ENCODE data around the gene SYTL3. TPM values are rescaled to one million over a fixed set of nuclear protein-coding genes. Genes with fewer than 3 reads are reported as not detected.
A peak's percentile ranks its signal among the peaks of the same experiment; 100 is the strongest.

Gene SYTL3
- total and polyA plus RNA-seq, 5 experiments from 2014 or later, result 11.1 to 16.1 (median 15.7) TPM

DNA sequence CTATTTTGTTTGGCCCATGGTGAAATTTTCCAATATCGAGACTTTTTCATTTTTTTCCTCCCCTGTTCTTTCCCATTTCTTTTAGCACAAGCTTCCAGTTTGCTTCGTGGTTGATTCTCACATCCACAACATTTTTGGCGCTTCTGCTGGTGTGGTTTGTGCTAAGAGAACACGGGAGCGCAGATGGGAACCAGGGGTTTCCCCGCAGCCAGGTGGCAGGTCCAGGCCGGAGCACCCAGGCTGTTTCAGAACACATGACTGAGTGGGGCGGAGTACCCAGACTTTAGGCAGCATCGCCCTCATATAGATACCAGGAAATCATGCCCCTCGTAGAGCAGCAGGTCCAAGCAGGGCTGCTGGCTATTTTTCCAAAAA lies 58.0 kb downstream of the SYTL3 start:
- peaks cover 6 to 31% (median 18%) of the 10 kb centered on the region in 3 donors for H3K36me3 Mint-ChIP-seq
- H3K27me3 Mint-ChIP-seq, result no peaks in the 10 kb centered on the region
- no peak for ATAC-seq
- H3K4me1 Mint-ChIP-seq, result peaks cover 5 to 15% (median 9%) of the 10 kb centered on the region in 4 donors
- peak overlapping the region in 1 of 10 donors; percentile 36 for H3K27ac Mint-ChIP-seq
- POLR2A ChIA-PET, result interaction anchor here (0.5 to 0.7 kb wide), 2 partner anchors 25 to 96 kb away, joined by 3 to 6 read pairs; no protein-coding TSS in a partner anchor
- H3K4me3 Mint-ChIP-seq, result no peak overlapping the region
- DNase-seq, result no peak
- H3K9me3 Mint-ChIP-seq, result no peaks in the 10 kb centered on the region

DNA sequence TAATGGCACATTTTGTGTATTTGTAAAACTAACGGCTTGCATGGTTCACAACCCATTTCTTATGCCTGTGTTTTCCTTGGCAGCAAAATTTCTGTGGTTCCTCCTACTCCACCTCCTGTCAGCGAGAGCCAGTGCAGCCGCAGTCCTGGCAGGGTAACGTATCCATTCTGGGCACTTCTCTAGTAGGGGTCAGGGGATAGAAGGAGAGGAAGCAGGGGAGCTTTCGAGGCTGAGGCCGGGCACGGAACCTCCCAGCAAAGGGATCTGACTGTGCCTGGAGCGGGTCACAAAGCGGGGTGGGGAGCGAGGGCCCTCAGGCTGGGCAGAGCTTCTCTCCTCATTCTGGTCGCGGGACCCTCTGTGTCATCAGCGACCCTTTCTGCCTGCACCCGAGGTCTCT lies 58.4 kb downstream of the SYTL3 start:
- H3K4me3 Mint-ChIP-seq, result no peak overlapping the region
- no peak for DNase-seq
- POLR2A ChIA-PET, result interaction anchor here (0.5 to 0.6 kb wide), 2 partner anchors 26 to 31 kb away, joined by 3 to 6 read pairs; no protein-coding TSS in a partner anchor
- peaks cover 5 to 13% (median 10%) of the 10 kb centered on the region in 4 donors for H3K4me1 Mint-ChIP-seq
- no peaks in the 10 kb centered on the region for H3K27me3 Mint-ChIP-seq
- peak overlapping the region in 2 of 10 donors; percentile 38 to 70 for H3K27ac Mint-ChIP-seq
- no peaks in the 10 kb centered on the region for H3K9me3 Mint-ChIP-seq
- ATAC-seq, result no peak
- H3K36me3 Mint-ChIP-seq, result peaks cover 6 to 35% (median 22%) of the 10 kb centered on the region in 3 donors

GRCh38 chr6:158709809-158710208 lies 60.0 kb downstream of the SYTL3 start:
- peak overlapping the region in 1 of 10 donors; percentile 21 for H3K27ac Mint-ChIP-seq
- ATAC-seq (no peak), DNase-seq (no peak)
- POLR2A ChIA-PET, result no interaction called here
- H3K4me1 Mint-ChIP-seq, result peaks cover 0 to 14% (median 5%) of the 10 kb centered on the region in 4 donors
- no peaks in the 10 kb centered on the region for H3K9me3 Mint-ChIP-seq
- H3K36me3 Mint-ChIP-seq, result peaks cover 6 to 50% (median 30%) of the 10 kb centered on the region in 3 donors
- H3K4me3 Mint-ChIP-seq, result no peak overlapping the region
- H3K27me3 Mint-ChIP-seq, result no peaks in the 10 kb centered on the region

DNA sequence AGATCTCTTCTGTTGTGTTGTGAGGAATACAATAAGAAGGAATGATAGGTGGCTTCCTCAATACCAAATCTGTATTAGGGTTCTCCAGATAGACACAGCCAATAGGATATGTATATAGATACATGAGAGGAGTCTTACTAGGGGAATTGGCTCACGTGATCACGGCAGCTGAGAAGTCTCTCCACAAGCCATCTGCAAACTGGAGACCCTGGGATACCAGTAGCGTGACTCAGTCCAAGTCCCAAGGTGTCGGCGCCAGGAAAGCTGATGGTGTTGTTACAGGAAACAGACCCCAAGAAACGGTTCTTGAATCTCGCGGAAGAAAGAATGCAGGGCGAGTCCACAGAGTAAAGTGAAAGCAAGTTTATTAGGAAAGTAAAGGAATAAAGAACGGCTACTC lies 61.4 kb downstream of the SYTL3 start:
- Mint-ChIP-seq H3K27me3 (no peaks in the 10 kb centered on the region), H3K4me3 (no peak overlapping the region), H3K27ac (no peak overlapping the region), H3K9me3 (no peaks in the 10 kb centered on the region), H3K4me1 (peaks cover 8 to 25% (median 15%) of the 10 kb centered on the region in 4 donors), H3K36me3 (peaks cover 6 to 58% (median 30%) of the 10 kb centered on the region in 3 donors)
- ATAC-seq (no peak), DNase-seq (no peak)
- POLR2A ChIA-PET, result interaction anchor here (0.9 kb wide), 1 partner anchor 10 kb away, joined by 3 read pairs; no protein-coding TSS in a partner anchor

DNA sequence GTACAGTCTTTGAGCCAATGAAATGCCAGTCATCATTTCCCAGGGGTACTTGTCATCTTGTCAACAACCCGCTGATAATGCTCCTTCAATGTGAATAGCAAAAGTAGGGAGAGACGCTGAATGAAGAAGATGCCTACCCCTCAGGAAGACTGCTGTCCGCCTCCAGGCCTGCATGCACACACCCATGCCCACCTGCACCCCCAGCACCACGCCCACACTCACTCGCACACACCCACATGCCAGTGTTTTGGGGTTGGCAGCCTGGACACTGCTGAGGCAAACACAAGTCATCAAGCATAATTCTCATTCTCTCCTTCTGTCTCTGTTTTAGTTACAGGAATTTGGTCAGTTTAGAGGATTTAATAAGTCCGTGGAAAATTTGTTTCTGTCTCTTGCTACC lies 63.6 kb downstream of the SYTL3 start:
- Mint-ChIP-seq H3K4me1 (peaks cover 15 to 41% (median 32%) of the 10 kb centered on the region in 4 donors), H3K36me3 (peaks cover 6 to 52% (median 30%) of the 10 kb centered on the region in 3 donors), H3K9me3 (no peaks in the 10 kb centered on the region), H3K4me3 (no peak overlapping the region), H3K27me3 (no peaks in the 10 kb centered on the region), H3K27ac (peak overlapping the region in 2 of 10 donors; percentile 36 to 55)
- no peak for DNase-seq
- ATAC-seq, result no peak
- POLR2A ChIA-PET, result no interaction called here

DNA sequence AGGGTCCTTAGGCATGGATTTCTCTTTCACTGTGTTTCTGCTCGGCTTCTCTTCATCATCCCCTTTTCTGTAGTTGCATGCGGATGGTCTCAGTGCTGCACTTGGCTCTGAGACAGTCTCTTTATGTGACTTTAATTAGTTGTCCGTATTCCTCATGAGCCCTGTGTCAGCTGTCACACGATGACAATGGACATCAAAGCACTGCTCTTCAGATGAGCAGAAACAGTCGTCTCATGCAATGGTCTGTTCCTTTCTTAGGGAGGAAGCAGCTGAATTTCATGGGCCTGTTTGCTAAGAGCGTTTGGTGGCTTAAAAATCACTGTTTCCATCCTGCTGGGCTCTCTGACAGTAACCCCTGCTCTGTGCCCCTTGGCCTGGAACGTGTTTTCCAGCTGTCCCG lies 64.9 kb downstream of the SYTL3 start:
- no peaks in the 10 kb centered on the region for H3K27me3 Mint-ChIP-seq
- no peak overlapping the region for H3K4me3 Mint-ChIP-seq
- no peak for ATAC-seq
- H3K4me1 Mint-ChIP-seq, result peaks cover 15 to 52% (median 44%) of the 10 kb centered on the region in 4 donors
- POLR2A ChIA-PET, result no interaction called here
- H3K36me3 Mint-ChIP-seq, result peaks cover 6 to 46% (median 26%) of the 10 kb centered on the region in 3 donors
- DNase-seq, result no peak
- peak overlapping the region in 4 of 10 donors; percentile 11 to 82 (median 46) for H3K27ac Mint-ChIP-seq
- no peaks in the 10 kb centered on the region for H3K9me3 Mint-ChIP-seq

- ATAC-seq (peak in 1 of 2 donors; percentile 22), DNase-seq (peak in 1 of 10 donors; percentile 16)
- peaks cover 0 to 41% (median 23%) of the 10 kb centered on the region in 3 donors for H3K36me3 Mint-ChIP-seq
- no peaks in the 10 kb centered on the region for H3K27me3 Mint-ChIP-seq
- H3K4me3 Mint-ChIP-seq, result peak overlapping the region in 2 of 10 donors; percentile 2 to 52
- peaks cover 21 to 59% (median 51%) of the 10 kb centered on the region in 4 donors for H3K4me1 Mint-ChIP-seq
- H3K27ac Mint-ChIP-seq, result peak overlapping the region; percentile 11 to 91 (median 71)
- no peaks in the 10 kb centered on the region for H3K9me3 Mint-ChIP-seq
- POLR2A ChIA-PET, result interaction anchor here (0.5 to 1.7 kb wide), 4 partner anchors 38 to 125 kb away, joined by 3 to 6 read pairs (median 4); no protein-coding TSS in a partner anchor
These were observed 65.8 kb downstream of the SYTL3 start for GRCh38 chr6:158715330-158716311.

GRCh38 chr6:158717341-158718330 lies 67.8 kb downstream of the SYTL3 start:
- H3K4me1 Mint-ChIP-seq, result peaks cover 23 to 77% (median 59%) of the 10 kb centered on the region in 4 donors
- ATAC-seq (peak; percentile 46 to 55), DNase-seq (peak in 3 of 10 donors; percentile 28 to 41 (median 29))
- POLR2A ChIA-PET, result interaction anchor here (0.9 kb wide), 1 partner anchor 152 kb away, joined by 3 read pairs; no protein-coding TSS in a partner anchor
- peaks cover 0 to 35% (median 12%) of the 10 kb centered on the region in 3 donors for H3K36me3 Mint-ChIP-seq
- peak overlapping the region in 9 of 10 donors; percentile 27 to 76 (median 62) for H3K4me3 Mint-ChIP-seq
- no peaks in the 10 kb centered on the region for H3K27me3 Mint-ChIP-seq
- H3K9me3 Mint-ChIP-seq, result no peaks in the 10 kb centered on the region
- H3K27ac Mint-ChIP-seq, result peak overlapping the region; percentile 56 to 97 (median 89)

DNA sequence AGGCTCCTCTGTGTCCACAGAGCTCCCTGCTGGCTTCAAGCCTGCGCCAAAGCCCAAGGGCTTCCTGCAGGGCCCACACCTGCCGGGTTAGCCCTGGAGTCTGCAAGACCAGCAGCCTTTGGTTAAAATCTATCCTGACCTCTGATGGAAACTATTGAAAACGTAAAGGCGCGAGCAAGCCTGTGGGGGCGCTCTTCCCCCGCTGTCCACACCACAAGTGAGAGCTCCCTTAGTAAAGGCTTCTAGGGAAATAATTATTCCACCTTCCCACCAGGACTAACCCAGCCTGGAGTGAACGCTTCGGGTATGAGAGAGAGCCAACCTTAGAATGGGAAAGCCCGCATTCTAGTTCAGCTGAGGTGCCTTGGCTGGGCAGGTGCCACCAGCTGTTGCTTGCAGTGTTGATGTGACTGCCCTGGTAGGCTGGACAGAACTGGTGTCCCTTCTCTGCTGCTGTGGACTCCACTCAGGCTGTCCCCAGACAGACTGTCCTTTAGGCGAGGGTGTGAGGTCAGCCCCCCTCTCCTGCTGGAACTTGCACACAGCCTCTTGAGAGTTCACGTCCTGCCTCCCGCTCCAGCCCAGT lies 68.7 kb downstream of the SYTL3 start:
- Mint-ChIP-seq H3K4me1 (peaks cover 23 to 77% (median 56%) of the 10 kb centered on the region in 4 donors), H3K4me3 (peak overlapping the region in 3 of 10 donors; percentile 4 to 51 (median 15)), H3K9me3 (no peaks in the 10 kb centered on the region), H3K36me3 (peaks cover 0 to 29% (median 6%) of the 10 kb centered on the region in 3 donors), H3K27me3 (no peaks in the 10 kb centered on the region), H3K27ac (peak overlapping the region in 8 of 10 donors; percentile 6 to 97 (median 80))
- ATAC-seq (no peak), DNase-seq (no peak)
- POLR2A ChIA-PET, result interaction anchor here (0.9 kb wide), 1 partner anchor 151 kb away, joined by 3 read pairs; no protein-coding TSS in a partner anchor

DNA sequence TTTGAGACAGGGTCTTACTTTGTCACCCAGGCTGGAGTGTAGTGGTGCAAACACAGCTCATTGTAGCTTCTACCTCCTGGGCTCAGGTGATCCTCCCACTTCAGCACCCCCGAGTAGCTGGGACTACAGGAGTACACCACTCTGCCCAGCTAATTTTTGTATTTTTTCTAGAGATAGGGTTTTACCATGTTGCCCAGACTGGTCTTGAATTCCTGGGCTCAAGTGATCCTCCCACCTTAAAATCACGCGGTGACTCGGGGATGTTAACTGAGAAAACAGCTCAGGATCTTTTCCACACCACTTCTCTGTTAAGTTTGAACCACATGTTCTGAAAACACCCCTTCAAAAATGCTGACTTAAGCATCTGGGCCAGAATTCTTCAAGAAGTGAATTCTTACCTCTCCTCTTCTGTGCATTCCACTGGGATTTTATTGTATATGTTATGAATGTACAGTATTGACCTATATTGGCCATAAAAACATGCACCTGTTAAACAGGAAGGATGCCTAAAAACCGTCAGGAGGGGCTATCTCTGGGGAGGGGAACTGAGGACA lies 72.4 kb downstream of the SYTL3 start:
- Mint-ChIP-seq H3K27me3 (no peaks in the 10 kb centered on the region), H3K9me3 (no peaks in the 10 kb centered on the region), H3K4me1 (peaks cover 14 to 51% (median 37%) of the 10 kb centered on the region in 4 donors), H3K27ac (peak overlapping the region in 2 of 10 donors; percentile 34 to 43), H3K36me3 (peaks cover 12 to 32% (median 15%) of the 10 kb centered on the region in 3 donors), H3K4me3 (no peak overlapping the region)
- ATAC-seq, result no peak
- no peak for DNase-seq
- POLR2A ChIA-PET, result interaction anchor here (0.6 to 1.4 kb wide), 2 partner anchors 11 to 23 kb away, joined by 3 read pairs; no protein-coding TSS in a partner anchor

DNA sequence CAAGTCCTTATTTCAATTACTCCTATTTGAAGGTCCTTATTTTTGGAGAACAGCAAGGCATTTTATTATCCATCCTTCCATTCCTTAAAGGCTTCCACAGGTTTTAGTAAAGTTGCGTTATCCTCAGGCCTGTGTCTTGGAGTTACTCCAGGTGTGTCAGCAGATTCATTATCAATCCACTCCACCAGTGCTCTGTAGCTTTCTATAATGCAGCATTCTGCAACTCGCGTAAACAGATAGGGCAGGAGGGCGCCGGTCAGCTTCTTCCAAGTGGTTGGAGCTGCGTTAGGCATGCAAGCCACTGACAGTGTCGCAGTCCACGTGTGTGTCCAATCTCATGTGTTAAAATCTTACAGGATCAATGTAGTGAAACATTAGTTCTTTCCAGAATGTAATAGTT lies 75.8 kb downstream of the SYTL3 start:
- no peak overlapping the region for H3K27ac Mint-ChIP-seq
- peaks cover 2 to 18% (median 7%) of the 10 kb centered on the region in 4 donors for H3K4me1 Mint-ChIP-seq
- H3K4me3 Mint-ChIP-seq, result no peak overlapping the region
- peaks cover 12 to 50% (median 33%) of the 10 kb centered on the region in 3 donors for H3K36me3 Mint-ChIP-seq
- H3K27me3 Mint-ChIP-seq, result no peaks in the 10 kb centered on the region
- no peak for ATAC-seq
- DNase-seq, result no peak
- POLR2A ChIA-PET, result no interaction called here
- H3K9me3 Mint-ChIP-seq, result peaks cover 0 to 5% (median 0%) of the 10 kb centered on the region in 9 donors

Data from naive thymus-derived CD8-positive, alpha-beta T cell (primary cell).